Frontal cortex (tissue), 4 donors: Measurements from ENCODE around the gene LGR4. TPM values are rescaled to one million over a fixed set of nuclear protein-coding genes. Genes with fewer than 3 reads are reported as not detected.

Experiments
- DNase-seq, 2 donors: peaks; one replicate each; pipeline ENCODE4 v3.0.0; 2012; ENCODE audit warnings: low spot score in 2 of 2
- FAIRE-seq: peaks from 2 replicates; lab custom pipeline; 2012; peaks lifted over from hg19 to GRCh38; lab: Jason Lieb, UNC
- total RNA-seq: library from RNA; depleted of rRNA; stranded (reverse); fragments of >200 nt; gene quantifications from one replicate; pipeline ENCODE4 v1.2.3, GENCODE V29; 2014
- donor health status: control.
- donor health status: control.
- donor health status: control.

LGR4 gene
- total RNA-seq, 1 donor from 2014 or later, result 17.1 TPM

- DNase-seq (no peak), FAIRE-seq (no peak)
Measured at GRCh38 chr11:27409049-27409448, 63.5 kb downstream of the LGR4 start.

GRCh38 chr11:27408246-27408800 is 64.3 kb downstream of the LGR4 start:
- no peak for DNase-seq
- no peak for FAIRE-seq

GRCh38 chr11:27406498-27407354 is 65.9 kb downstream of the LGR4 start:
- no peak for FAIRE-seq
- no peak for DNase-seq

GRCh38 chr11:27405134-27405533 is 67.5 kb downstream of the LGR4 start:
- FAIRE-seq, result no peak
- no peak for DNase-seq

- DNase-seq (no peak), FAIRE-seq (no peak)
Measured at GRCh38 chr11:27404427-27404826, 68.2 kb downstream of the LGR4 start.

- no peak for DNase-seq
- FAIRE-seq, result no peak
Measured at GRCh38 chr11:27403195-27403594, 69.4 kb downstream of the LGR4 start.

GRCh38 chr11:27402450-27402849 is 70.1 kb downstream of the LGR4 start:
- no peak for DNase-seq
- FAIRE-seq, result no peak

GRCh38 chr11:27401833-27402316 is 70.7 kb downstream of the LGR4 start:
- FAIRE-seq, result no peak
- no peak for DNase-seq

- no peak for DNase-seq
- no peak for FAIRE-seq
Measured at GRCh38 chr11:27401280-27401832, 71.2 kb downstream of the LGR4 start.

- FAIRE-seq, result no peak
- no peak for DNase-seq
Measured at GRCh38 chr11:27398400-27398770, 74.2 kb downstream of the LGR4 start.

GRCh38 chr11:27397624-27398399 is 74.8 kb downstream of the LGR4 start:
- no peak for DNase-seq
- FAIRE-seq, result no peak

- DNase-seq (no peak), FAIRE-seq (no peak)
Measured at GRCh38 chr11:27396259-27396839, 76.2 kb downstream of the LGR4 start.

GRCh38 chr11:27395556-27396258 is 76.9 kb downstream of the LGR4 start:
- no peak for DNase-seq
- no peak for FAIRE-seq

- DNase-seq (no peak), FAIRE-seq (no peak)
Measured at GRCh38 chr11:27394781-27395228, 77.8 kb downstream of the LGR4 start.

- FAIRE-seq, result no peak
Measured at GRCh38 chr11:27392278-27393114, 80.1 kb downstream of the LGR4 start.

GRCh38 chr11:27391331-27392015 is 81.1 kb downstream of the LGR4 start:
- DNase-seq, result no peak
- FAIRE-seq, result no peak

More at GRCh38 chr11:27392278-27393114, 80.1 kb downstream of the LGR4 start:
- no peak for DNase-seq

GRCh38 chr11:27390318-27391295 is 82.0 kb downstream of the LGR4 start:
- DNase-seq (no peak), FAIRE-seq (no peak)
